Smooth muscle cell (in vitro differentiated cells): ENCODE results near the gene RPL26. TPM values are rescaled to one million over a fixed set of nuclear protein-coding genes. Genes with fewer than 3 reads are reported as not detected.

Experiments used
- DNase-seq: peaks from one replicate; lab custom pipeline; 2025; ENCODE audit not compliant: unreplicated experiment; lab: John Stamatoyannopoulos, UW
- H2AFZ ChIP-seq: fragments of 200-600 bp; sonication (generic); 2 replicates; pipeline ENCODE4 v1.6.0; 2016; ENCODE audit warnings: antibody characterized with exemption, low read depth, mild to moderate bottlenecking
- H3F3A ChIP-seq: fragments of 200-600 bp; sonication (generic); 2 replicates; pipeline ENCODE4 v1.6.0; 2017; ENCODE audit warnings: antibody characterized with exemption, low read depth
- H3K27ac ChIP-seq: fragments of 200-600 bp; sonication (generic); 2 replicates; pipeline ENCODE4 v1.5.1; 2016; ENCODE audit warnings: low read depth, mild to moderate bottlenecking
- H3K27me3 ChIP-seq: fragments of 200-600 bp; sonication (generic); 2 replicates; pipeline ENCODE4 v1.6.1; 2016; ENCODE audit warnings: low read depth, mild to moderate bottlenecking
- H3K36me3 ChIP-seq: fragments of 200-600 bp; sonication (generic); 2 replicates; pipeline ENCODE4 v1.5.1; 2016; ENCODE audit warnings: low read depth
- H3K4me1 ChIP-seq: fragments of 200-600 bp; sonication (generic); 2 replicates; pipeline ENCODE4 v1.5.1; 2016; ENCODE audit warnings: low read depth
- H3K4me2 ChIP-seq: fragments of 200-600 bp; sonication (generic); 2 replicates; pipeline ENCODE4 v1.6.0; 2016; ENCODE audit warnings: mild to moderate bottlenecking
- H3K4me3 ChIP-seq: fragments of 200-600 bp; sonication (generic); 2 replicates; pipeline ENCODE4 v1.5.1; 2016; ENCODE audit warnings: mild to moderate bottlenecking
- H3K79me2 ChIP-seq: fragments of 200-600 bp; sonication (generic); 2 replicates; pipeline ENCODE4 v1.6.0; 2016; ENCODE audit warnings: low read depth, mild to moderate bottlenecking
- H3K9ac ChIP-seq: fragments of 200-600 bp; sonication (generic); 2 replicates; pipeline ENCODE4 v1.6.0; 2016; ENCODE audit warnings: low read depth
- H3K9me3 ChIP-seq: fragments of 200-600 bp; sonication (generic); replicated peaks from 2 replicates; pipeline ENCODE4 v1.5.1; 2016; ENCODE audit warnings: low read depth
- H4K20me1 ChIP-seq: fragments of 200-600 bp; sonication (generic); 2 replicates; pipeline ENCODE4 v1.6.0; 2016; ENCODE audit warnings: low read depth
- WGBS: methylation state at CpG from one replicate; pipeline ENCODE4 v1.1.7; 2016; ENCODE audit warnings: low lambda C conversion rate; 5-methylcytosine and 5-hydroxymethylcytosine counted together
- polyA plus RNA-seq: library from polyadenylated mRNA; unstranded; fragments of >200 nt; fragmentation: Nextera tagmentation; extraction: Ambion mirVana; gene quantifications from 2 replicates; pipeline ENCODE4 v1.2.1, GENCODE V29; 2016
- small RNA-seq: library from RNA; depleted of rRNA; stranded (forward); fragments of <200 nt; gene quantifications from one replicate; pipeline ENCODE3, GENCODE V24; 2014
- total RNA-seq: library from RNA; depleted of rRNA; stranded (reverse); fragments of >200 nt; gene quantifications from 2 replicates; pipeline ENCODE4 v1.2.3, GENCODE V29; 2014
- TF ChIP-seq, protein P1 (sequence below): fragments of 200-600 bp; sonication (generic); IDR thresholded peaks from 2 replicates; pipeline ENCODE4 v1.5.1; 2017; ENCODE audit warnings: borderline replicate concordance, mild to moderate bottlenecking, antibody characterized with exemption; ENCODE audit not compliant: insufficient read depth, poor library complexity, severe bottlenecking

Gene RPL26
- total and polyA plus RNA-seq, 2 experiments from 2014 or later, result 367 to 3,533 TPM

DNA sequence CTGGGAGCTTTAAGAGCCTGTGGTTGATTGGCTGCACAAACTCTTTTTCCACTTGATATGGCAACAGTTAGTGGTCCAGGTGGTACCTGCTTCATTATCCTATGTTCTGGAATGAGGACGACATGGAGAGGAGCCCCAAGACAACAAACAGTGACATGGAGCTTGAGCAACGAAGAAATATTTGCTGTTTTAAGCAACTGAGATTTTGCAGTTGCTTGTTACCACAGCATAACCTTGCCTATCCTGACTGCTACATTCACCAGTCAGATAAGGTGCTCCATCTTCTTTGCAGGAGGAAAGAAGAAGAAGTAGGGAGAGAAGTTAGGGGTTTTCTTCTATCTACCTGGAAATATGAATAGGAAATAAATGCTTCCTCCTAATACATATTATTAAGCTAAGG is 50.9 kb downstream of the RPL26 start:
- Histone ChIP-seq H4K20me1 (no peaks in the 10 kb centered on the region), H3K4me2 (no peak overlapping the region), H3K27ac (no peak overlapping the region), H3K27me3 (no peaks in the 10 kb centered on the region), H3F3A (no peaks in the 10 kb centered on the region), H3K9me3 (no peaks in the 10 kb centered on the region), H3K4me1 (no peaks in the 10 kb centered on the region), H3K4me3 (no peak overlapping the region), H2AFZ (no peak overlapping the region), H3K9ac (no peak overlapping the region), H3K79me2 (no peaks in the 10 kb centered on the region), H3K36me3 (no peaks in the 10 kb centered on the region)
- TF ChIP-seq, protein P1, sequence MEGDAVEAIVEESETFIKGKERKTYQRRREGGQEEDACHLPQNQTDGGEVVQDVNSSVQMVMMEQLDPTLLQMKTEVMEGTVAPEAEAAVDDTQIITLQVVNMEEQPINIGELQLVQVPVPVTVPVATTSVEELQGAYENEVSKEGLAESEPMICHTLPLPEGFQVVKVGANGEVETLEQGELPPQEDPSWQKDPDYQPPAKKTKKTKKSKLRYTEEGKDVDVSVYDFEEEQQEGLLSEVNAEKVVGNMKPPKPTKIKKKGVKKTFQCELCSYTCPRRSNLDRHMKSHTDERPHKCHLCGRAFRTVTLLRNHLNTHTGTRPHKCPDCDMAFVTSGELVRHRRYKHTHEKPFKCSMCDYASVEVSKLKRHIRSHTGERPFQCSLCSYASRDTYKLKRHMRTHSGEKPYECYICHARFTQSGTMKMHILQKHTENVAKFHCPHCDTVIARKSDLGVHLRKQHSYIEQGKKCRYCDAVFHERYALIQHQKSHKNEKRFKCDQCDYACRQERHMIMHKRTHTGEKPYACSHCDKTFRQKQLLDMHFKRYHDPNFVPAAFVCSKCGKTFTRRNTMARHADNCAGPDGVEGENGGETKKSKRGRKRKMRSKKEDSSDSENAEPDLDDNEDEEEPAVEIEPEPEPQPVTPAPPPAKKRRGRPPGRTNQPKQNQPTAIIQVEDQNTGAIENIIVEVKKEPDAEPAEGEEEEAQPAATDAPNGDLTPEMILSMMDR, result no peak
- no peak for DNase-seq
- 94% methylated on average over 2 of the region's 2 CpGs for WGBS

Small RNAs within 50 kb of the gene (small RNA-seq; reads per million reads assigned to genes)
- not detected for gene RF00265

Other genes starting within 250 kb of the RPL26 start
- gene PER1, start 230.8 kb downstream of the RPL26 start, total RNA-seq, result 25.8 and 29.0 TPM in 2 replicates
- 55.2 and 85.9 TPM in 2 replicates for gene PER1, start 230.8 kb downstream of the RPL26 start, polyA plus RNA-seq
- gene VAMP2, start 220.2 kb downstream of the RPL26 start, total RNA-seq, result 5.7 and 8.1 TPM in 2 replicates
- 20.1 and 28.9 TPM in 2 replicates for gene VAMP2, start 220.2 kb downstream of the RPL26 start, polyA plus RNA-seq
- gene TMEM107, start 206.8 kb downstream of the RPL26 start, total RNA-seq, result 66.7 and 88.4 TPM in 2 replicates
- 36.0 and 36.5 TPM in 2 replicates for gene TMEM107, start 206.8 kb downstream of the RPL26 start, polyA plus RNA-seq
- gene BORCS6, start 193.0 kb downstream of the RPL26 start, total RNA-seq, result 1.8 and 6.3 TPM in 2 replicates
- 3.2 and 3.9 TPM in 2 replicates for gene BORCS6, start 193.0 kb downstream of the RPL26 start, polyA plus RNA-seq
- 10.5 and 16.6 TPM in 2 replicates for gene AURKB, start 172.6 kb downstream of the RPL26 start, total RNA-seq
- gene AURKB, start 172.6 kb downstream of the RPL26 start, polyA plus RNA-seq, result 31.7 and 33.5 TPM in 2 replicates
- 1.4 and 3.8 TPM in 2 replicates for gene CTC1, start 135.1 kb downstream of the RPL26 start, total RNA-seq
- gene CTC1, start 135.1 kb downstream of the RPL26 start, polyA plus RNA-seq, result 1.8 and 6.0 TPM in 2 replicates
- 9.9 and 22.1 TPM in 2 replicates for gene PFAS, start 133.9 kb downstream of the RPL26 start, total RNA-seq
- gene PFAS, start 133.9 kb downstream of the RPL26 start, polyA plus RNA-seq, result 10.4 and 12.8 TPM in 2 replicates
- 10.1 and 13.4 TPM in 2 replicates for gene RANGRF, start 94.5 kb downstream of the RPL26 start, total RNA-seq
- gene RANGRF, start 94.5 kb downstream of the RPL26 start, polyA plus RNA-seq, result 36.0 and 44.9 TPM in 2 replicates
- 0.90 and 1.6 TPM in 2 replicates for gene SLC25A35, start 87.8 kb downstream of the RPL26 start, total RNA-seq
- gene SLC25A35, start 87.8 kb downstream of the RPL26 start, polyA plus RNA-seq, result 2.1 and 2.6 TPM in 2 replicates
- not detected in 2 replicates for gene ARHGEF15, start 73.0 kb downstream of the RPL26 start, total RNA-seq
- 0.11 TPM in 1 of 2 replicates, not detected in the other for gene ARHGEF15, start 73.0 kb downstream of the RPL26 start, polyA plus RNA-seq
- gene ODF4, start 43.4 kb downstream of the RPL26 start, total RNA-seq, result not detected in 2 replicates
- gene ODF4, start 43.4 kb downstream of the RPL26 start, polyA plus RNA-seq, result not detected in 2 replicates
- gene RNF222, start 14.6 kb upstream of the RPL26 start, total RNA-seq, result 0.54 and 1.6 TPM in 2 replicates
- 0.32 and 0.49 TPM in 2 replicates for gene RNF222, start 14.6 kb upstream of the RPL26 start, polyA plus RNA-seq
- gene NDEL1, start 52.7 kb upstream of the RPL26 start, total RNA-seq, result 103 and 111 TPM in 2 replicates
- gene NDEL1, start 52.7 kb upstream of the RPL26 start, polyA plus RNA-seq, result 82.0 and 82.6 TPM in 2 replicates
- 107 and 146 TPM in 2 replicates for gene MYH10, start 247.5 kb upstream of the RPL26 start, total RNA-seq
- 83.0 and 112 TPM in 2 replicates for gene MYH10, start 247.5 kb upstream of the RPL26 start, polyA plus RNA-seq